B cell (primary cell): Measurements from ENCODE around the gene TNFRSF19. TPM values are rescaled to one million over a fixed set of nuclear protein-coding genes. Genes with fewer than 3 reads are reported as not detected.

Experiments used
- ATAC-seq: fragments of 200-7000 bp; cut with Tn5 transposase; one replicate; pipeline ENCODE4 v1.10.0; 2021; ENCODE audit warnings: low read depth, mild to moderate bottlenecking, moderate number of reproducible peaks, moderate library complexity
- CTCF ChIA-PET: fragments of 350-600 bp; sonication (Branson Sonifier 250); formaldehyde crosslinking; loops from one replicate; lab custom pipeline; 2021; ENCODE audit warnings: antibody characterized with exemption, inconsistent platforms; lab: Charles Lee
- POLR2A ChIA-PET: fragments of 350-600 bp; sonication (Branson Sonifier 250); formaldehyde crosslinking; loops from one replicate; lab custom pipeline; 2021; ENCODE audit warnings: antibody characterized with exemption; lab: Charles Lee
- DNase-seq: peaks from one replicate; pipeline ENCODE4 v3.0.0; 2013
- H2AFZ ChIP-seq: 2 replicates; pipeline ENCODE4 v1.6.1; 2012; ENCODE audit warnings: mild to moderate bottlenecking, low read depth, low read length; ENCODE audit not compliant: insufficient read depth, poor library complexity, severe bottlenecking
- H3K27ac ChIP-seq, 2 donors: 1 replicate in 1 of 2; 2 replicates in 1 of 2; pipeline ENCODE4 v1.5.1; 2012 to 2013; ENCODE audit warnings: low read length in 2 of 2, mild to moderate bottlenecking in 2 of 2, moderate library complexity in 1 of 2
- H3K27me3 ChIP-seq, 4 experiments: fragments of 200-600 bp in 1 of 4; sonication (generic) in 1 of 4; replicated peaks in 1 of 4; 1 replicate in 2 of 4; 2 replicates in 2 of 4; pipeline versions ENCODE4 v1.6.1 to v1.7.0; 2013 to 2016; ENCODE audit warnings: low read length in 3 of 4, mild to moderate bottlenecking in 2 of 4, mixed read lengths in 1 of 4, moderate library complexity in 1 of 4; ENCODE audit not compliant: insufficient read depth in 4 of 4, control insufficient read depth in 3 of 4; ENCODE audit errors: control extremely low read depth in 1 of 4
- H3K36me3 ChIP-seq, 2 experiments: replicated peaks in 1 of 2; 1 replicate in 1 of 2; 2 replicates in 1 of 2; pipeline versions ENCODE4 v1.6.1 to v1.7.1; 2013; ENCODE audit warnings: low read length in 1 of 2; ENCODE audit not compliant: insufficient read depth in 2 of 2, control insufficient read depth in 1 of 2; ENCODE audit errors: control extremely low read depth in 1 of 2, extremely low read depth in 1 of 2
- H3K4me1 ChIP-seq, 2 donors: fragments of 200-600 bp in 1 of 2; sonication (generic) in 1 of 2; 1 replicate in 1 of 2; 2 replicates in 1 of 2; pipeline versions ENCODE4 v1.5.1 to v1.6.1; 2013 to 2017; ENCODE audit warnings: low read length in 2 of 2; ENCODE audit not compliant: control insufficient read depth in 2 of 2, insufficient read depth in 2 of 2
- H3K4me2 ChIP-seq: replicated peaks from 2 replicates; pipeline ENCODE3; 2012; ENCODE audit warnings: mild to moderate bottlenecking, low read depth, low read length; ENCODE audit not compliant: poor library complexity, severe bottlenecking
- H3K4me3 ChIP-seq, 5 experiments: fragments of 200-600 bp in 1 of 5; sonication (generic) in 1 of 5; 1 replicate in 3 of 5; 2 replicates in 2 of 5; pipeline versions ENCODE4 v1.5.1 to v1.7.0; 2011 to 2016; ENCODE audit warnings: low read length in 4 of 5, mild to moderate bottlenecking in 4 of 5, low read depth in 2 of 5, control low read depth in 1 of 5, moderate library complexity in 1 of 5; ENCODE audit not compliant: insufficient read depth in 1 of 5; ENCODE audit errors: control extremely low read depth in 1 of 5, extremely low read depth in 1 of 5
- H3K79me2 ChIP-seq: fragments of 200-600 bp; sonication (generic); one replicate; pipeline ENCODE4 v1.6.0; 2016; ENCODE audit warnings: low read length; ENCODE audit not compliant: control insufficient read depth, insufficient read depth
- H3K9ac ChIP-seq: fragments of 200-600 bp; sonication (generic); 2 replicates; pipeline ENCODE4 v1.6.1; 2017; ENCODE audit warnings: mild to moderate bottlenecking, low read length, moderate library complexity
- H3K9me3 ChIP-seq, 3 donors: one replicate each; pipeline versions ENCODE4 v1.6.1 to v1.7.1; 2013; ENCODE audit warnings: low read length in 2 of 3; ENCODE audit not compliant: control insufficient read depth in 2 of 3, insufficient read depth in 1 of 3; ENCODE audit errors: control extremely low read depth in 1 of 3
- H4K20me1 ChIP-seq: 2 replicates; pipeline ENCODE4 v1.6.0; 2012; ENCODE audit warnings: mild to moderate bottlenecking, low read length; ENCODE audit not compliant: insufficient read depth, control insufficient read depth, poor library complexity, severe bottlenecking
- H3K27ac Mint-ChIP-seq: one replicate; pipeline ENCODE4 v1.8.0; 2021; ENCODE audit warnings: mixed read lengths
- H3K27me3 Mint-ChIP-seq: one replicate; pipeline ENCODE4 v1.8.0; 2021; ENCODE audit warnings: mixed read lengths
- H3K4me1 Mint-ChIP-seq: one replicate; pipeline ENCODE4 v1.8.0; 2021; ENCODE audit warnings: mixed read lengths
- H3K4me3 Mint-ChIP-seq: one replicate; pipeline ENCODE4 v1.8.0; 2021; ENCODE audit warnings: mixed read lengths
- H3K9me3 Mint-ChIP-seq: one replicate; pipeline ENCODE4 v1.8.0; 2022; ENCODE audit warnings: mixed read lengths; ENCODE audit not compliant: insufficient read depth
- CTCF ChIP-seq: fragments of 200-600 bp; IDR thresholded peaks from one replicate; pipeline ENCODE4 v1.8.0; 2022; ENCODE audit warnings: antibody characterized with exemption, mild to moderate bottlenecking
- EZH2 ChIP-seq: IDR thresholded peaks from 2 replicates; pipeline ENCODE4 v1.6.1; 2012; ENCODE audit warnings: borderline replicate concordance, low read depth, mild to moderate bottlenecking, moderate library complexity, low read length; ENCODE audit not compliant: insufficient read depth, poor library complexity, severe bottlenecking
- WGBS: methylation state at CpG from one replicate; pipeline ENCODE4 v1.1.5; 2013; ENCODE audit warnings: missing lambda C conversion rate; ENCODE audit not compliant: insufficient coverage; 5-methylcytosine and 5-hydroxymethylcytosine counted together
- intact Hi-C: fragments of 100-400 bp; cut with micrococcal nuclease; formaldehyde crosslinking; loops from one replicate; pipeline ENCODE4 v1.10.0; 2022
- polyA plus RNA-seq: library from polyadenylated mRNA; depleted of rRNA; stranded (reverse); fragments of >200 nt; gene quantifications from 2 replicates; pipeline ENCODE4 v1.2.3, GENCODE V29; 2012
- total RNA-seq, 2 donors: library from RNA; stranded (reverse); fragments of 120-200 nt in 1 of 2; gene quantifications; 1 replicate in 1 of 2; 2 replicates in 1 of 2; pipeline versions ENCODE4 v1.2.3 to v1.2.4, GENCODE V29; 2013 to 2022

The TNFRSF19 gene
- total and polyA plus RNA-seq, 2 donors (not counting 1 experiment from before 2014, with no cell fraction given), result 0.36 TPM; not detected in 1

DNA sequence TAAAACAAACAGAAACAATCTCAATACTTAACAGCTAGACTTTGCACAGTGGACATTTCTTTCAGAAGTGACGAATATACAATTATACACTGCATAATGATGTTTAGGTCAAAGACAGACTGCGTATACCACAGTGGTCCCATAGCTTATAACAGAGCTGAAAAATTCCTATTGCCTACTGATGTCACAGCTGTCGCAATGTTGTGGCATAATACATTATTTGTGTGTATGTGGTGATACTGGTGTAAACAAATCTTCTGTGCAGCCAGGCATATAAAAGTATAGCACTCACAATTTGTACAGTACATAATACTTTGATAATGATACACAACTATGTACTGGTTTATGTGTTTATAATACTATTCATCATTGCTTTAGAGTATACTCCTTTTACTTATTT, 116.7 kb downstream of the TNFRSF19 start:
- CTCF ChIA-PET, result no interaction called here
- H3K27ac Mint-ChIP-seq, result no peak overlapping the region

GRCh38 chr13:23687614-23688013, 117.4 kb downstream of the TNFRSF19 start:
- 100% methylated on average over 1 of the region's 5 CpGs for WGBS
- H3K4me3 Mint-ChIP-seq, result no peak overlapping the region
- H3K27ac ChIP-seq, result no peak overlapping the region
- H3K9ac ChIP-seq, result no peak overlapping the region
- no peaks in the 10 kb centered on the region for H3K79me2 ChIP-seq
- H3K27me3 ChIP-seq, result no peaks in the 10 kb centered on the region
- DNase-seq (no peak), ATAC-seq (no peak)
- H3K4me3 ChIP-seq, result no peak overlapping the region
- ChIA-PET CTCF (no interaction called here), POLR2A (no interaction called here)
- H3K36me3 ChIP-seq, result no peaks in the 10 kb centered on the region
- no peak overlapping the region for H3K27ac Mint-ChIP-seq
- no peaks in the 10 kb centered on the region for H3K4me1 Mint-ChIP-seq
- TF ChIP-seq CTCF, result no peak
- no peak for TF ChIP-seq EZH2
- H3K9me3 ChIP-seq, result peaks cover 3 to 22% (median 5%) of the 10 kb centered on the region in 3 donors
- H3K9me3 Mint-ChIP-seq, result no peaks in the 10 kb centered on the region
- H2AFZ ChIP-seq, result no peak overlapping the region
- intact Hi-C loops, result no loop called here
- no peaks in the 10 kb centered on the region for H4K20me1 ChIP-seq
- H3K27me3 Mint-ChIP-seq, result peaks cover 6% of the 10 kb centered on the region
- H3K4me2 ChIP-seq, result no peak overlapping the region
- H3K4me1 ChIP-seq, result no peaks in the 10 kb centered on the region

More for the DNA sequence above, 116.7 kb downstream of the TNFRSF19 start:
- Histone ChIP-seq H3K9ac (no peak overlapping the region), H3K79me2 (no peaks in the 10 kb centered on the region), H3K4me3 (no peak overlapping the region), H3K27ac (no peak overlapping the region), H3K27me3 (peaks cover 0 to 4% (median 2%) of the 10 kb centered on the region in 4 experiments), H3K36me3 (no peaks in the 10 kb centered on the region), H2AFZ (no peak overlapping the region), H3K9me3 (peaks cover 3 to 22% (median 5%) of the 10 kb centered on the region in 3 donors), H4K20me1 (no peaks in the 10 kb centered on the region), H3K4me1 (no peaks in the 10 kb centered on the region), H3K4me2 (no peak overlapping the region)
- no peak overlapping the region for H3K4me3 Mint-ChIP-seq
- H3K9me3 Mint-ChIP-seq, result no peaks in the 10 kb centered on the region
- peaks cover 6% of the 10 kb centered on the region for H3K27me3 Mint-ChIP-seq
- POLR2A ChIA-PET, result no interaction called here
- intact Hi-C loops, result no loop called here
- WGBS, result no CpG with 5 or more reads among the region's 3 CpGs
- ATAC-seq, result no peak
- no peaks in the 10 kb centered on the region for H3K4me1 Mint-ChIP-seq
- TF ChIP-seq EZH2, result no peak
- no peak for TF ChIP-seq CTCF
- DNase-seq, result no peak
